OCI-LY1 (cell line): Measurements from ENCODE around the gene COL19A1.

ENCODE experiments used
- CTCF ChIP-seq: fragments of 200-600 bp; sonication (generic), shearing (Covaris generic); IDR thresholded peaks from 2 replicates; pipeline ENCODE4 v1.5.1; 2017; ENCODE audit warnings: mild to moderate bottlenecking, antibody characterized with exemption, low read length, moderate library complexity, mixed read lengths
- EZH2 ChIP-seq: fragments of 200-600 bp; sonication (generic), shearing (Covaris generic); IDR thresholded peaks from 2 replicates; pipeline ENCODE4 v1.8.0; 2017; ENCODE audit warnings: borderline replicate concordance, mixed run types, mild to moderate bottlenecking, antibody characterized with exemption, low read length, moderate library complexity, mixed read lengths

- TF ChIP-seq EZH2: no peak
- TF ChIP-seq CTCF: no peak
These were observed 310.6 kb downstream of the COL19A1 start for GRCh38 chr6:70176842-70177550.
